Measurements from ENCODE around the gene CARNS1.

GRCh38 chr11:67404515-67405195 is 10.8 kb upstream of the CARNS1 start:
- no peak for TF ChIP-seq SP1 (IDR thresholded peaks at IDR 0.05; ENCODE audit: low read depth, low read length)
- TF ChIP-seq, protein P1, sequence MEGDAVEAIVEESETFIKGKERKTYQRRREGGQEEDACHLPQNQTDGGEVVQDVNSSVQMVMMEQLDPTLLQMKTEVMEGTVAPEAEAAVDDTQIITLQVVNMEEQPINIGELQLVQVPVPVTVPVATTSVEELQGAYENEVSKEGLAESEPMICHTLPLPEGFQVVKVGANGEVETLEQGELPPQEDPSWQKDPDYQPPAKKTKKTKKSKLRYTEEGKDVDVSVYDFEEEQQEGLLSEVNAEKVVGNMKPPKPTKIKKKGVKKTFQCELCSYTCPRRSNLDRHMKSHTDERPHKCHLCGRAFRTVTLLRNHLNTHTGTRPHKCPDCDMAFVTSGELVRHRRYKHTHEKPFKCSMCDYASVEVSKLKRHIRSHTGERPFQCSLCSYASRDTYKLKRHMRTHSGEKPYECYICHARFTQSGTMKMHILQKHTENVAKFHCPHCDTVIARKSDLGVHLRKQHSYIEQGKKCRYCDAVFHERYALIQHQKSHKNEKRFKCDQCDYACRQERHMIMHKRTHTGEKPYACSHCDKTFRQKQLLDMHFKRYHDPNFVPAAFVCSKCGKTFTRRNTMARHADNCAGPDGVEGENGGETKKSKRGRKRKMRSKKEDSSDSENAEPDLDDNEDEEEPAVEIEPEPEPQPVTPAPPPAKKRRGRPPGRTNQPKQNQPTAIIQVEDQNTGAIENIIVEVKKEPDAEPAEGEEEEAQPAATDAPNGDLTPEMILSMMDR (IDR thresholded peaks at IDR 0.05; ENCODE audit: control extremely low read depth in 1 of 3, insufficient read depth in 1 of 3, low read depth in 1 of 3, low read length in 3 of 3), result no peak
- no peak for TF ChIP-seq MAX (IDR thresholded peaks at IDR 0.05)
- TF ChIP-seq POLR2A (IDR thresholded peaks at IDR 0.05; ENCODE audit: control extremely low read depth in 1 of 2, low read depth in 2 of 2, low read length in 2 of 2), result no peak
- no peak for TF ChIP-seq KDM1A (IDR thresholded peaks at IDR 0.05; ENCODE audit: borderline replicate concordance, low read length)
- TF ChIP-seq POLR2AphosphoS5 (IDR thresholded peaks at IDR 0.05; ENCODE audit: low read depth, low read length), result no peak
- no peak for TF ChIP-seq SUZ12 (IDR thresholded peaks at IDR 0.05; ENCODE audit: low read length)
- no peak for TF ChIP-seq TBP (IDR thresholded peaks at IDR 0.05; ENCODE audit: low read depth, low read length)
- no peak for TF ChIP-seq CREB1 (IDR thresholded peaks at IDR 0.05)
- no peak for TF ChIP-seq CBX5 (IDR thresholded peaks at IDR 0.05; ENCODE audit: low read depth, low read length)
